Measurements from ENCODE around the gene CYLD.
A peak's percentile ranks its signal among the peaks of the same experiment; 100 is the strongest.

CYLD gene

GRCh38 chr16:50711862-50712559 lies 29.9 kb upstream of the CYLD start:
- no peak for DNase-seq

DNA sequence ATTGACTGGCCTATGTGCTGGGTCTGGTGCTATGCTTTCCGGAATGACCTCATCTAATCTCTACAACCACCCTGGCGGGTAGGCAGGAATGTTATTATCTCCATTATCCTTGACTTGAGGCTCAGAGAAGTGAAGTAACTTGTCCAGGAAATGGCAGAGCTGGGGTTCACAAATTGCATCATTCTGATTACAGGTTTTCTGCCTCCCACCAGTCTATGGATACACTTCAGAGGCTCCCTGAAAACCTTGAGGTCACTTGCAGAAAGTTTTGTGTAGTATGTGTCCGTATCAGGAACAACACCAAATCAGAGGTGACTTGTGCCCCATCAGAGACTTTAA lies 29.4 kb upstream of the CYLD start:
- DNase-seq: peak; percentile 56

GRCh38 chr16:50712956-50713355 lies 28.9 kb upstream of the CYLD start:
- no peak for DNase-seq

DNA sequence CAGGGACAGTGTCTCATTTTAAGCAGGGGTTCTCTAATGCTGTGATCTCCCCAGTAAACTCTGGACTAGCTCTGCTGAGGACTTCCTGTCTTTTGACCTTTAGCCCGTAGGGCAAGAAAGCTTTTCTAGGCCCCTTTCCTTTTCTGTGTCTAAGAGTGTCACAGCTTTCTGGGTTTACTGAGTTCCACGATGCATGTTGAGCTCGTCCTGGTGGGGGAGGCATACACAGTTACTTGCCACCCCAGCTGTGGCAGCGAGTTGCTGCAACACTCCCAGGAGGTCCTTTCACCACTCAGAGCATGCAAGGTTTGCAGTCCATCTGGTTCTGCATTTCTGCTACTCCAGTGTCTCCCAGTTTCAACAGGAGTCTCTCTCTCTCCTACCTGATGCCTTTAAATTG lies 24.8 kb upstream of the CYLD start:
- DNase-seq: no peak

DNA sequence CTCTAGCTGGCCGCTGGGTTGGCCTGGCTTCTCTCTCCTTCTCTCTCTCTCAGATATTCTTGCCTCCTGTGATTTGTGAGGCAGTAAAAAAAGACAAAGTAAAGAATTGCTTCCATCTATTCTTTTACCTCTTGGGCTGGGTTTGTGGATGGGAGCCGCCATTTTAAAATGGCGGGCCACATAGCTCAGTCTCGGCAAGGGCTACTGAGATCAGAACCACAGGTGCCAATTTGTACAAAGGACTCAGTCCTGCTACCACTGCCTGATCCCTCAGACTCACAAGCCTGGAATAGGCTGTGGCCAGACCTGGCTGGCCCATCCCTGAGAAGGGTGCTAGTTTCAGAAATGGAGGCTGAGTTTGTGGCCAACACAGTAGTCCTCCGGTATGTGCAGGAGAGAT lies 24.4 kb upstream of the CYLD start:
- no peak for DNase-seq

GRCh38 chr16:50718061-50718760 lies 23.7 kb upstream of the CYLD start:
- no peak for DNase-seq

- no peak for DNase-seq
Observed at GRCh38 chr16:50718761-50719400, 23.0 kb upstream of the CYLD start.

GRCh38 chr16:50719401-50720337 lies 22.2 kb upstream of the CYLD start:
- no peak for DNase-seq

DNA sequence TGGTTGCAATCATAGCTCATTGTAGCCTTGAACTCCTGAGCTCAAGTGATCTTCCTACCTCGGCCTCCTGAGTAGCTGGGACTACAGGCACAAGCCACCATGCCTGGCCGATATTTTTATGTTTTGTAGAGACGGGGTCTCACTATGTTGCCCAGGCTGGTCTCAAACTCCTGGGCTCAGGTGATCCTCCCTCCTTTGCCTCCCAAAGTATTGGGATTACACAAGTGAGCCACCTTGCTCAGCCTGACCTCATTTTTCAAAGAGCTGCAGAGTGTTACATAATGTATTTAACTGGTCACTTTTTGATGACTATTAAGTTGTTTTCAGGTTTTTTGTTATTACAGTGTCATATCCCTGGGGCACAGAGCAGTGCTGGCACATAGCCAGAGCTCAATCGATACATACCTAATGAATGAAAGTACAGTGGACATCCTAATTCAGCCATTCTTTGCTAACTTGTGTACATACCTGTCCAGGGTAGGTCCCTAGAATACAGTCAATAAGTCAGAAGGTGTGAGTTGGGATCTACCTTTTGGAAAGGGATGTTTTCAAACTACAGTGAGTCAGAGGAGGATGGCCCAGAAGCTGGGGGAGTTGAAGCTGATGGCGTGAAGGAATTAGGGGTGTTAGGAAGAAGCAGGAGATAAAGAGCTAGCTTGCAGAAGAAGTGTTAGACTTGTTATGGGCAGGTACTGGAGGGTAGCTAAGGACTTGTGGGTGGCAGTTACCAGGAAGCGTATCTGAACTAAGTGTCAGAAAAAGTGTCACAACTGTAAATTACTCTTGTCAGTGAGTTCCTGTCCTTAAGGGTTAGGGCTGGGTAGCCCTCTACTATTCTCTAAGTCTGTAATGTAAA lies 20.1 kb upstream of the CYLD start:
- peak; percentile 30 for DNase-seq

DNA sequence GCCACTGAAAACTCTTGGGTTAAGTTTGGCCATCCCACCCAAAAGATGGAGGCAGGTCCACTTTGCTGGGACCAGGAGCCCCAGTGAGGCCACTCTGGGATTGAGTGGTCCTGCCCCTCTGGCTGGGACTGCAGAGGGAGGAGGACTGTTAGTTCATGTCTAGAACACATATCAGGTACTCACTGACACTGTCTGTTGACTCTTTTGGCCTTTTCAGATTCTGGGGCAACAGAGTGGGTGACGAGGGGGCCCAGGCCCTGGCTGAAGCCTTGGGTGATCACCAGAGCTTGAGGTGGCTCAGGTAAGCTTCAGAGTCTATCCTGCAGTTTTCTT lies 19.5 kb upstream of the CYLD start:
- no peak for DNase-seq

GRCh38 chr16:50722960-50723359 lies 18.9 kb upstream of the CYLD start:
- DNase-seq: no peak

GRCh38 chr16:50724306-50724705 lies 17.6 kb upstream of the CYLD start:
- no peak for DNase-seq

DNA sequence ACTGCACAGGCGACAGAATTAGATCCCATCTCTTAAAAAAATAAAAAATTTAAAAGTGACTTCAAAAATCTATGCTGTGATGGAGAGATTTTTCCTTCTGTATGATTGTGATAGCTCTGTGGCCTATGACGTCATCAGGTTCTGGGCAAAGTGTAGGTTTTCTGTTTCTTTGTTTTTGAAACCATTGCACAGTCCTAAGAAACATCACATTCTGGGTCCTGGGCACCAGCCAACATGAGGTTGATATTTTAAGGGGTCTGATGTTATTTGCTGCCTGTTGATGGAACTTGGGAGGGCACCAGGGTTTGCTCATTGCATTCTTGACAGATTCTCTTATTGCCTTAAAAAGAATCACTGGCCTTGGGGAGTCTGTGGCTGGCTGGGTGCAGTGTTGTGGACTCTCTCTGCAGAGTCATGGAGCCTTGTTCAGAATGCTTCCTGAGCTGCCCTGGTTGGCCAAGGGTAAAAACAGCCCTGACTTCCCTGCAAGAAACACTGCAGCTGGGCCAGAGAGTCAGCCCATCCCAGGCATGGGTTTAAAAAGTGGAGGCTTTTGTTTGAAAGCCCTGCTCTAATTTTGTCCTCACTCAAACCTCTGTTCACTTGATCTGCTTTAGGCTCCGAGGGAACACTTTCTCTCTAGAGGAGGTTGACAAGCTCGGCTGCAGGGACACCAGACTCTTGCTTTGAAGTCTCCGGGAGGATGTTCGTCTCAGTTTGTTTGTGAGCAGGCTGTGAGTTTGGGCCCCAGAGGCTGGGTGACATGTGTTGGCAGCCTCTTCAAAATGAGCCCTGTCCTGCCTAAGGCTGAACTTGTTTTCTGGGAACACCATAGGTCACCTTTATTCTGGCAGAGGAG lies 10.5 kb upstream of the CYLD start:
- DNase-seq: no peak

DNA sequence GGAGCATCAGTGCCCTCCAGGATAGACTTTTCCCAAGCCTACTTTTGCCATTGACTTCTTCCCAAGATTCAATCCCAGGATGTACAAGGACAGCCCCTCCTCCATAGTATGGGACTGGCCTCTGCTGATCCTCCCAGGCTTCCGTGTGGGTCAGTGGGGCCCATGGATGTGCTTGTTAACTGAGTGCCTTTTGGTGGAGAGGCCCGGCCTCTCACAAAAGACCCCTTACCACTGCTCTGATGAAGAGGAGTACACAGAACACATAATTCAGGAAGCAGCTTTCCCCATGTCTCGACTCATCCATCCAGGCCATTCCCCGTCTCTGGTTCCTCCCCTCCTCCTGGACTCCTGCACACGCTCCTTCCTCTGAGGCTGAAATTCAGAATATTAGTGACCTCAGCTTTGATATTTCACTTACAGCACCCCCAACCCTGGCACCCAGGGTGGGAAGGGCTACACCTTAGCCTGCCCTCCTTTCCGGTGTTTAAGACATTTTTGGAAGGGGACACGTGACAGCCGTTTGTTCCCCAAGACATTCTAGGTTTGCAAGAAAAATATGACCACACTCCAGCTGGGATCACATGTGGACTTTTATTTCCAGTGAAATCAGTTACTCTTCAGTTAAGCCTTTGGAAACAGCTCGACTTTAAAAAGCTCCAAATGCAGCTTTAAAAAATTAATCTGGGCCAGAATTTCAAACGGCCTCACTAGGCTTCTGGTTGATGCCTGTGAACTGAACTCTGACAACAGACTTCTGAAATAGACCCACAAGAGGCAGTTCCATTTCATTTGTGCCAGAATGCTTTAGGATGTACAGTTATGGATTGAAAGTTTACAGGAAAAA lies 9.7 kb upstream of the CYLD start:
- no peak for DNase-seq

DNA sequence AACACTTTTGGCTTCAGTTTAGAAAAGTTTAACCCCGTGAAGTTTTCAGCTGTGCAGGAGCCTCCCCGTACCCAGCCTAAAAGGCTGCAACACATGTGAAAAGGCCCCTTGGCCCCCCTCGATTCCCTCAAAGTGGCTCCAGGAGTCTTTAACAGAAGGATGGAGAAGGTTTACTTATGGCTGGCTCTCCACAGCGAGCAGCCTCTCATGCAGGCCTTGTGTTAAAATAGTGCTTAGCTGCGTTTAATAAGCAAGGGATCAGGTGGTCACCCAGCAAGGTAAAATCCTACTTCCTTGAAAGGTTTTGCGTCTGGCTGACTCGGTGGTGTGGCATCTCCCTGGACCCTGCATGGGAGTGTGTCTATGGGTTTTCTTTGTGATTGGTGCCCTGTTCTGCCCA lies 8.4 kb upstream of the CYLD start:
- no peak for DNase-seq

- no peak for DNase-seq
Observed at GRCh38 chr16:50735629-50736122, 6.2 kb upstream of the CYLD start.

DNA sequence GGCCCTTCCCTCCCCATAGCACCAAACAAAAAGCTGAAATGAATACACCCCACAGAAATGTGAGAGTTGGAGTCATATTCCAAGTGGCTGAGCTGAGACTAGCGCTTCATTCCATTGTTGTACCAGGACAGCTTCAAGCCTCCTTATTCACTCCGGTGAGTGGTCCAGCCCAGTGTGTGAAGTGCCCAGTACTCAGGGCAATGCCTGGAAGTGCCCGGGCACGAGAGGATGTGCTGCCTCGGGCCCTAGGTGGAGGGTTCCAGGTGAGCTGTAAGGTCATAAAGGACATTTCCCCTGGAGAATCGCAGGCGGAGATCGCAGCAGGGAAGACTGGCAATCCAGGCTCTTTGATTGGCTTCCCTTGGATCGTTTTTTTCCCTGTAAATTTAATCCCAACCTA lies 5.4 kb upstream of the CYLD start:
- DNase-seq: no peak

GRCh38 chr16:50737420-50737959 lies 4.4 kb upstream of the CYLD start:
- no peak for DNase-seq

DNA sequence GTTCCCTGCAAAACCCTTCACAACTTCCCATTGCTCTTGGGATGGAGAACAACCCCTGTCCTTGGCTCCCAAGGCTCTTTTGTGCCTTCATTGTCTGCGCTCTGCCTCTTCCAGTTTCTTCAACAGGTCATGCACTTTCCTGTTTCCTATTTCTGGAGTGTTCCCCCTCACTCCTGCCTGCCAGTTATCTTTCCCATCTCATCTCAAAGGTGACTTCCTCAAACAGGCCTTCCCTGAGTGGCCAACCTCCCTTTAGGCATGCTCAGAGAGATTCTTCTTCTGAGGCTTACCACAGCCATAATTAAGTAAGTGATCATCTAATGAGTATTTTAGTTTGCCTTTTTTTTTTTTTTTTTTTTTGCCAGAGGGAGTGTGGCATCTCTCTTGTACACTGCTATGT lies 2.9 kb upstream of the CYLD start:
- no peak for DNase-seq

DNA sequence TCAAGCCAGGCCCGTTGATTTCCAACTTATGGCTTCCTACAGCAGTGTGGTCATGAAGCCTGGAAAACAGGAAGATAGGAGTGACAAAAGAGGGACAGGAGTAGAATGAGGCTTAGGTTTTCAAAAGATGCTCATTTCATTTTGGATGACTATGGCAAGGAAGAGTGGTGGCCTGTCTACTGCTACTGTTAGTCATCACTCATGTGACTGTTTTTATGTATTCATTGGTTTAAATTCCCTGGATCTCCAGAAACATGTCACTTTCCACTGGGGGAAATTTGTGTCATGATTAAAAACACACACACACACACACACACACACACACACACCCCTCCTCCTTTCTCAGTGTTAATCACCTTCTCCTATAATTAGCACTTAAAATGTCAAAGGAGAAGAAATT lies 1.1 kb upstream of the CYLD start:
- no peak for DNase-seq
